ENCODE measurements around the gene PLAGL2. TPM values are rescaled to one million over a fixed set of nuclear protein-coding genes. Genes with fewer than 3 reads are reported as not detected.
"Not testable (repeated sequence)": the region's sequence is repeated elsewhere in the genome, so short reads cannot be mapped to it uniquely, and the experiment has no call there.

PLAGL2 gene
- total RNA-seq, 1 experiment from 2014 or later = 30.5 TPM

- no peaks in the 10 kb centered on the region for H3K4me1 Mint-ChIP-seq (ENCODE audit: low read depth, unreplicated experiment)
- no peak for TF ChIP-seq CTCF (IDR thresholded peaks at IDR 0.05; ENCODE audit: unreplicated experiment)
- intact Hi-C loops (cut with micrococcal nuclease; ENCODE audit: unreplicated experiment) = no loop called here
- H3K9me3 Mint-ChIP-seq (ENCODE audit: low read depth, unreplicated experiment) = no peaks in the 10 kb centered on the region
- no peaks in the 10 kb centered on the region for H3K27me3 Mint-ChIP-seq (ENCODE audit: unreplicated experiment)
- no peaks in the 10 kb centered on the region for H3K36me3 Mint-ChIP-seq (ENCODE audit: insufficient read depth, unreplicated experiment)
- DNase-seq = no peak
- BruUV-seq (replicated peaks) = no TSS peak
- H3K27ac Mint-ChIP-seq (ENCODE audit: unreplicated experiment) = no peak overlapping the region
- no peak overlapping the region for H3K4me3 Mint-ChIP-seq (ENCODE audit: low read depth, unreplicated experiment)
- CTCF ChIA-PET = no interaction called here
Measured at GRCh38 chr20:32248043-32248442, 40.5 kb upstream of the PLAGL2 start.

- H3K36me3 Mint-ChIP-seq (ENCODE audit: insufficient read depth, unreplicated experiment); H3K4me1 Mint-ChIP-seq (ENCODE audit: low read depth, unreplicated experiment); BruUV-seq (replicated peaks); H3K4me3 Mint-ChIP-seq (ENCODE audit: low read depth, unreplicated experiment); H3K9me3 Mint-ChIP-seq (ENCODE audit: low read depth, unreplicated experiment); H3K27ac Mint-ChIP-seq (ENCODE audit: unreplicated experiment); intact Hi-C loops (cut with micrococcal nuclease; ENCODE audit: unreplicated experiment); DNase-seq; H3K27me3 Mint-ChIP-seq (ENCODE audit: unreplicated experiment): not testable (repeated sequence)
- CTCF ChIA-PET = interaction anchor here (0.6 kb wide), 1 partner anchor 39 kb away, joined by 3 read pairs; no protein-coding TSS in a partner anchor
Measured at GRCh38 chr20:32246208-32246607, 38.7 kb upstream of the PLAGL2 start.

- Mint-ChIP-seq H3K27ac (ENCODE audit: unreplicated experiment) (no peak overlapping the region), H3K4me3 (ENCODE audit: low read depth, unreplicated experiment) (no peak overlapping the region), H3K4me1 (ENCODE audit: low read depth, unreplicated experiment) (peaks cover 7% of the 10 kb centered on the region), H3K36me3 (ENCODE audit: insufficient read depth, unreplicated experiment) (no peaks in the 10 kb centered on the region), H3K27me3 (ENCODE audit: unreplicated experiment) (no peaks in the 10 kb centered on the region), H3K9me3 (ENCODE audit: low read depth, unreplicated experiment) (no peaks in the 10 kb centered on the region)
- BruUV-seq (replicated peaks) = no TSS peak
- intact Hi-C loops (cut with micrococcal nuclease; ENCODE audit: unreplicated experiment) = no loop called here
- CTCF ChIA-PET = no interaction called here
- no peak for TF ChIP-seq CTCF (IDR thresholded peaks at IDR 0.05; ENCODE audit: unreplicated experiment)
- no peak for DNase-seq
Measured at GRCh38 chr20:32244959-32245358, 37.4 kb upstream of the PLAGL2 start.

GRCh38 chr20:32244150-32244823 is 36.7 kb upstream of the PLAGL2 start:
- CTCF ChIA-PET = no interaction called here
- H3K9me3 Mint-ChIP-seq (ENCODE audit: low read depth, unreplicated experiment) = no peaks in the 10 kb centered on the region
- H3K36me3 Mint-ChIP-seq (ENCODE audit: insufficient read depth, unreplicated experiment) = no peaks in the 10 kb centered on the region
- H3K4me1 Mint-ChIP-seq (ENCODE audit: low read depth, unreplicated experiment) = peaks cover 13% of the 10 kb centered on the region
- H3K27me3 Mint-ChIP-seq (ENCODE audit: unreplicated experiment) = no peaks in the 10 kb centered on the region
- intact Hi-C loops (cut with micrococcal nuclease; ENCODE audit: unreplicated experiment) = no loop called here
- no peak overlapping the region for H3K27ac Mint-ChIP-seq (ENCODE audit: unreplicated experiment)
- TF ChIP-seq CTCF (IDR thresholded peaks at IDR 0.05; ENCODE audit: unreplicated experiment) = no peak
- no peak overlapping the region for H3K4me3 Mint-ChIP-seq (ENCODE audit: low read depth, unreplicated experiment)
- no TSS peak for BruUV-seq (replicated peaks)
- DNase-seq = no peak

GRCh38 chr20:32241807-32242206 is 34.3 kb upstream of the PLAGL2 start:
- no peak overlapping the region for H3K27ac Mint-ChIP-seq (ENCODE audit: unreplicated experiment)
- BruUV-seq (replicated peaks) = no TSS peak
- peaks cover 13% of the 10 kb centered on the region for H3K4me1 Mint-ChIP-seq (ENCODE audit: low read depth, unreplicated experiment)
- no peaks in the 10 kb centered on the region for H3K27me3 Mint-ChIP-seq (ENCODE audit: unreplicated experiment)
- no peaks in the 10 kb centered on the region for H3K9me3 Mint-ChIP-seq (ENCODE audit: low read depth, unreplicated experiment)
- DNase-seq = no peak
- no peak overlapping the region for H3K4me3 Mint-ChIP-seq (ENCODE audit: low read depth, unreplicated experiment)
- no peaks in the 10 kb centered on the region for H3K36me3 Mint-ChIP-seq (ENCODE audit: insufficient read depth, unreplicated experiment)
- intact Hi-C loops (cut with micrococcal nuclease; ENCODE audit: unreplicated experiment) = no loop called here
- TF ChIP-seq CTCF (IDR thresholded peaks at IDR 0.05; ENCODE audit: unreplicated experiment) = no peak
- CTCF ChIA-PET = interaction anchor here (0.5 kb wide), 1 partner anchor 76 kb away, joined by 6 read pairs; no protein-coding TSS in a partner anchor
